H1 (cell line): ENCODE measurements around the gene ATP11C.

Experiments used
- BRCA1 ChIP-seq: IDR thresholded peaks from 2 replicates; pipeline ENCODE4 v1.6.1; 2012; ENCODE audit warnings: low read depth, low read length, improper control_type of control experiment
- EP300 ChIP-seq, 2 experiments: IDR thresholded peaks; 1 replicate in 1 of 2; 2 replicates in 1 of 2; pipeline ENCODE4 v1.6.1; 2011 to 2012; ENCODE audit warnings: low read depth in 2 of 2, low read length in 2 of 2, mild to moderate bottlenecking in 2 of 2, borderline replicate concordance in 1 of 2, inconsistent platforms in 1 of 2, moderate library complexity in 1 of 2
- EZH2 ChIP-seq: fragments of 200-600 bp; sonication (generic); IDR thresholded peaks from 2 replicates; pipeline ENCODE4 v1.7.1; 2012; ENCODE audit warnings: low read depth, mild to moderate bottlenecking, moderate library complexity, low read length, inconsistent platforms; ENCODE audit not compliant: severe bottlenecking
- POLR2A ChIP-seq, 2 experiments: IDR thresholded peaks; 1 replicate in 1 of 2; 2 replicates in 1 of 2; pipeline ENCODE4 v1.6.1; 2011; ENCODE audit warnings: low read depth in 2 of 2, low read length in 2 of 2, mild to moderate bottlenecking in 2 of 2; ENCODE audit errors: control extremely low read depth in 1 of 2
- POLR2AphosphoS5 ChIP-seq: IDR thresholded peaks from 2 replicates; pipeline ENCODE4 v1.6.1; 2011; ENCODE audit warnings: low read depth, low read length
- RAD21 ChIP-seq, 2 experiments: IDR thresholded peaks in 1 of 2; conservative IDR thresholded peaks in 1 of 2; 2 replicates each; pipeline ENCODE4 v1.6.1; 2011; ENCODE audit warnings: low read depth in 2 of 2, low read length in 2 of 2, improper control_type of control experiment in 1 of 2, inconsistent platforms in 1 of 2, mild to moderate bottlenecking in 1 of 2, moderate library complexity in 1 of 2
- SIX5 ChIP-seq: IDR thresholded peaks from 2 replicates; pipeline ENCODE4 v1.6.1; 2011; ENCODE audit warnings: mild to moderate bottlenecking, low read depth, low read length
- SP1 ChIP-seq: IDR thresholded peaks from 2 replicates; pipeline ENCODE4 v1.6.1; 2011; ENCODE audit warnings: low read depth, low read length
- ZNF274 ChIP-seq: IDR thresholded peaks from 2 replicates; pipeline ENCODE4 v1.7.0; 2012; ENCODE audit warnings: low read length, borderline replicate concordance; ENCODE audit errors: extremely low read depth
- TF ChIP-seq, protein P1 (sequence below): IDR thresholded peaks from 2 replicates; pipeline ENCODE4 v1.6.1; 2012; ENCODE audit warnings: inconsistent platforms
- TF ChIP-seq, protein P2 (sequence below), 3 experiments: IDR thresholded peaks; 1 replicate in 2 of 3; 2 replicates in 1 of 3; pipeline versions ENCODE4 v1.5.1 to v1.6.1; 2011; ENCODE audit warnings: low read length in 3 of 3, mild to moderate bottlenecking in 3 of 3, inconsistent platforms in 2 of 3, low read depth in 1 of 3, moderate library complexity in 1 of 3; ENCODE audit not compliant: insufficient read depth in 1 of 3; ENCODE audit errors: control extremely low read depth in 1 of 3

DNA sequence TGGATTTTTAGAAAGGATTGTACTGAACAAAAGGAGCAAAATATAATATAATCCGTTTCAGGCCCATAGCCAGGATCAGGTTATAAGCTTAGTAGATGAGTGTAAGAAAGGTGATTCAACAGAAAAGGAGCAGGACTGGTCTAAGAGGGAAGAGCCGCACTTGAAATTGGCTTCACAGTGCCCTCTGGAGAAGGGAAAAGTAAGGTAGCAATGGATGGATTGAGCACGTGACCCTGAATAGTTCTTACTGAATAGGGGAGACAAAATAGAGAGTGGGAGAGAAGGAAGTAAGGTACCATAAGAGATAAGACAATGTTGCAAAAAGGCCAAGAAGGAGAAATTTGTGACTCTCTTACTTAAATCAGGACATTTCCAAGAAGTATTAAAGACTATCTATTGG, 16.9 kb upstream of the ATP11C start:
- no peak for TF ChIP-seq EP300 (IDR thresholded peaks at IDR 0.05; ENCODE audit: borderline replicate concordance in 1 of 2, low read depth in 2 of 2, low read length in 2 of 2)
- TF ChIP-seq, protein P1, sequence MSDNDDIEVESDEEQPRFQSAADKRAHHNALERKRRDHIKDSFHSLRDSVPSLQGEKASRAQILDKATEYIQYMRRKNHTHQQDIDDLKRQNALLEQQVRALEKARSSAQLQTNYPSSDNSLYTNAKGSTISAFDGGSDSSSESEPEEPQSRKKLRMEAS: no peak
- TF ChIP-seq POLR2AphosphoS5: no peak
- TF ChIP-seq EZH2: no peak
- TF ChIP-seq, protein P2, sequence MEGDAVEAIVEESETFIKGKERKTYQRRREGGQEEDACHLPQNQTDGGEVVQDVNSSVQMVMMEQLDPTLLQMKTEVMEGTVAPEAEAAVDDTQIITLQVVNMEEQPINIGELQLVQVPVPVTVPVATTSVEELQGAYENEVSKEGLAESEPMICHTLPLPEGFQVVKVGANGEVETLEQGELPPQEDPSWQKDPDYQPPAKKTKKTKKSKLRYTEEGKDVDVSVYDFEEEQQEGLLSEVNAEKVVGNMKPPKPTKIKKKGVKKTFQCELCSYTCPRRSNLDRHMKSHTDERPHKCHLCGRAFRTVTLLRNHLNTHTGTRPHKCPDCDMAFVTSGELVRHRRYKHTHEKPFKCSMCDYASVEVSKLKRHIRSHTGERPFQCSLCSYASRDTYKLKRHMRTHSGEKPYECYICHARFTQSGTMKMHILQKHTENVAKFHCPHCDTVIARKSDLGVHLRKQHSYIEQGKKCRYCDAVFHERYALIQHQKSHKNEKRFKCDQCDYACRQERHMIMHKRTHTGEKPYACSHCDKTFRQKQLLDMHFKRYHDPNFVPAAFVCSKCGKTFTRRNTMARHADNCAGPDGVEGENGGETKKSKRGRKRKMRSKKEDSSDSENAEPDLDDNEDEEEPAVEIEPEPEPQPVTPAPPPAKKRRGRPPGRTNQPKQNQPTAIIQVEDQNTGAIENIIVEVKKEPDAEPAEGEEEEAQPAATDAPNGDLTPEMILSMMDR (IDR thresholded peaks at IDR 0.05; ENCODE audit: control extremely low read depth in 1 of 3, insufficient read depth in 1 of 3, low read depth in 1 of 3, low read length in 3 of 3): peak in 2 of 3 experiments; percentile 17 to 18; a peak in 2 of 4 replicates
- TF ChIP-seq RAD21 (IDR thresholded peaks at IDR 0.05 in 1 of 2, conservative IDR thresholded peaks at IDR 0.05 in 1 of 2; ENCODE audit: low read depth in 2 of 2, low read length in 2 of 2): peak; percentile 41 to 46; a peak in 3 of 4 replicates
- no peak for TF ChIP-seq POLR2A (IDR thresholded peaks at IDR 0.05; ENCODE audit: control extremely low read depth in 1 of 2, low read depth in 2 of 2, low read length in 2 of 2)
- TF ChIP-seq SP1: no peak
- TF ChIP-seq SIX5: no peak
- TF ChIP-seq BRCA1: no peak
- no peak for TF ChIP-seq ZNF274
